NB4 (cell line): ENCODE measurements around the gene MORC1.

Source experiments
- DNase-seq: peaks from one replicate; pipeline ENCODE4 v3.0.0; 2010; ENCODE audit warnings: low read depth
- H3K4me3 ChIP-seq: one replicate; pipeline ENCODE4 v1.5.1; 2011; ENCODE audit warnings: mild to moderate bottlenecking, low read depth, low read length, moderate library complexity
- CTCF ChIP-seq: IDR thresholded peaks from one replicate; pipeline ENCODE4 v1.5.1; 2012; ENCODE audit warnings: low read depth, low read length
- MAX ChIP-seq: IDR thresholded peaks from 2 replicates; pipeline ENCODE4 v1.6.1; 2011; ENCODE audit warnings: low read depth, low read length
- MYC ChIP-seq: IDR thresholded peaks from 2 replicates; pipeline ENCODE4 v1.6.1; 2011; ENCODE audit warnings: low read depth, low read length
- POLR2A ChIP-seq: IDR thresholded peaks from 2 replicates; pipeline ENCODE4 v1.6.1; 2011; ENCODE audit warnings: mild to moderate bottlenecking; ENCODE audit not compliant: insufficient read length; ENCODE audit errors: extremely low read depth

The MORC1 gene

GRCh38 chr3:108966773-108967172, 151.2 kb downstream of the MORC1 start:
- no peak overlapping the region for H3K4me3 ChIP-seq
- TF ChIP-seq MYC (no peak), CTCF (no peak), MAX (no peak), POLR2A (no peak)
- DNase-seq = no peak

GRCh38 chr3:108959017-108959416, 158.9 kb downstream of the MORC1 start:
- no peak overlapping the region for H3K4me3 ChIP-seq
- TF ChIP-seq CTCF (no peak), MAX (no peak), POLR2A (no peak), MYC (no peak)
- no peak for DNase-seq

- DNase-seq = no peak
- TF ChIP-seq POLR2A = no peak
- TF ChIP-seq MYC = no peak
- TF ChIP-seq CTCF = no peak
- TF ChIP-seq MAX = no peak
Observed at GRCh38 chr3:108953700-108954099, 164.2 kb downstream of the MORC1 start, which contains the start of gene GUCA1C. GUCA1C (minus strand) TSS chr3:108953879; CDS start chr3:108953762, 117 bp downstream.

GRCh38 chr3:108953210-108953609, 164.7 kb downstream of the MORC1 start:
- DNase-seq = no peak
- TF ChIP-seq CTCF = no peak
- TF ChIP-seq POLR2A = no peak
- no peak for TF ChIP-seq MAX
- no peak for TF ChIP-seq MYC
- no peak overlapping the region for H3K4me3 ChIP-seq

More at GRCh38 chr3:108953700-108954099, 164.2 kb downstream of the MORC1 start, which contains the start of gene GUCA1C:
- H3K4me3 ChIP-seq = no peak within 1 kb of the TSS

GRCh38 chr3:108951820-108952501, 166.0 kb downstream of the MORC1 start:
- no peak overlapping the region for H3K4me3 ChIP-seq
- no peak for TF ChIP-seq CTCF
- no peak for TF ChIP-seq MYC
- no peak for TF ChIP-seq POLR2A
- no peak for TF ChIP-seq MAX
- DNase-seq = no peak
